GM13976 (cell line): ENCODE measurements around the gene ANKS1A.
"Not testable (repeated sequence)": the region's sequence is repeated elsewhere in the genome, so short reads cannot be mapped to it uniquely, and the experiment has no call there.

Experiments used
- DNase-seq: peaks from one replicate; pipeline ENCODE4 v3.0.0; 2012; ENCODE audit warnings: low spot score
- CTCF ChIP-seq: IDR thresholded peaks from 2 replicates; pipeline ENCODE4 v1.5.1; 2012; ENCODE audit warnings: borderline replicate concordance, mild to moderate bottlenecking; ENCODE audit not compliant: insufficient read depth; ENCODE audit errors: extremely low read depth, missing control alignments, control extremely low read depth
- in situ Hi-C: fragments of 300-500 bp; cut with MboI; formaldehyde crosslinking; loops from one replicate; pipeline ENCODE4 v1.12.0; 2022; ENCODE audit warnings: low sequenced_read_pairs, mixed read lengths, inconsistent platforms; ENCODE audit not compliant: unreplicated experiment

Gene ANKS1A

GRCh38 chr6:34888874-34889555, at the start of gene ANKS1A:
Gene ANKS1A (plus strand): TSS chr6:34889255. CDS start chr6:34889403, 148 bp downstream.
- in situ Hi-C loops, result no loop called here
- TF ChIP-seq CTCF, result no peak
- peak; percentile 90 for DNase-seq

GRCh38 chr6:34839666-34840352, 49.2 kb upstream of the ANKS1A start:
- no peak for DNase-seq
- no peak for TF ChIP-seq CTCF
- in situ Hi-C loops, result no loop called here

GRCh38 chr6:34849066-34849465, 40.0 kb upstream of the ANKS1A start:
- DNase-seq, in situ Hi-C loops: not testable (repeated sequence)

- no peak for TF ChIP-seq CTCF
- in situ Hi-C loops, result no loop called here
- DNase-seq, result no peak
These were observed 37.7 kb upstream of the ANKS1A start for GRCh38 chr6:34851361-34851760.

GRCh38 chr6:34852406-34853085, 36.5 kb upstream of the ANKS1A start:
- in situ Hi-C loops, result no loop called here
- DNase-seq, result no peak
- TF ChIP-seq CTCF, result no peak

- in situ Hi-C loops, result no loop called here
- no peak for TF ChIP-seq CTCF
- no peak for DNase-seq
These were observed 33.6 kb upstream of the ANKS1A start for GRCh38 chr6:34855463-34855862.

GRCh38 chr6:34858681-34859080, 30.4 kb upstream of the ANKS1A start:
- TF ChIP-seq CTCF, result no peak
- DNase-seq, result no peak
- in situ Hi-C loops, result no loop called here
